T-helper 1 cell (primary cell): ENCODE measurements around the gene ZBTB24.
A peak's percentile ranks its signal among the peaks of the same experiment; 100 is the strongest.

Source experiments
- DNase-seq, 5 donors: peaks; one replicate each; pipeline ENCODE4 v3.0.0-alpha.2; 2012 to 2020

Gene ZBTB24

DNA sequence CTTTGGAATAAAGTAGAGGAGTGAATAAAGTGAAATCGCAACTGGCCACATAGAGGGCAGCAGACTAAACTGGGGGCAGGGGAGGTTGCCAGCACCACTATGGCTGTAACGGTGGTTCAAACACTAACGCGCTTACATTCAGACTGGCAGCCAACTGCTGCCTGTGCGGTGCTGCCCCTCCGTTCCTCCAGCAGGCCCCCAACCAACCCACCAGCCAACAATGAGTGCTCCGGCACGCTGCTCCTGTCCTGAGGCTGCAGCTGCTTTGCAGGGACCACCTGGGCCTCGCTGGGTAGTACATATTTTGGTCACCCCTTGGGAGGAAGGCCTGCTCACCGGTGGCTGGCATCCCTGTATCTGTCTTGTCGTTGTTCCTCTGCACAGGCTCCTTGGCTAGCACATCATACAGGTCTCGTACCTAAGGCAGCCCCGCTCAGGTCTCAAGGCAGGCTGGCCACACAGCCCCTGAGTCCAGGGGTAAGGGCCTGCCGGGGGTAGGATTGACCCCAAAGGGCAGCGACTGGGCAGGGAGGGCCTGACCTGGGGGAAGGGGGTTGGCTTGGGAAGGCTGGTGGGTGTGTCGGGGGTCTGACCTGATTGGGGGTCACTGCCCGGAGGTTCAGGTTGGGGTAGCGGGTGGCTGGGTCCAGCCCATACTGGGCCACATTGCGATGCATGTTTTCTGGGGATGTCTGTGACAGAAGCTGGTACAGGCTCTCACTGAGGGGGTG is 33.8 kb downstream of the ZBTB24 start:
- no peak for DNase-seq

DNA sequence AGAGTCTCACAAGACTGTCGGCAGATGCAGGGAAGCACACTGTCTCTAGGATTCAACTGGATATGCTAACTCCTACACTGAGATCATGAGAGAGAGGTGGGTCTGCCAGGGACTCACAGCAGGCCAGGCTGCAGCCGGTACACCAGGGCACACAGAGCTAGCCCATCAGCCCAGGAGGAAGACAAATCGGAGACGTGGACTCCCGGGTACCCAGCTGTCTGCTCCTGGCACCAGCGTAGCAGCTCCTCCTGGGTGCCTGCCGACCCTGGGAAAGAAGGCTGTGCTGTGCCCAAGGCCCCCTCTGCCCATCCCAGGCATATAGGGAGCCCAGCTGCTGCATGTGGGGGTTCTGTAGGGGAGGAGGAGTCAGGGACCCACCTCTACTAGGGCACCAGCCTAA is 34.4 kb downstream of the ZBTB24 start:
- DNase-seq: no peak

DNA sequence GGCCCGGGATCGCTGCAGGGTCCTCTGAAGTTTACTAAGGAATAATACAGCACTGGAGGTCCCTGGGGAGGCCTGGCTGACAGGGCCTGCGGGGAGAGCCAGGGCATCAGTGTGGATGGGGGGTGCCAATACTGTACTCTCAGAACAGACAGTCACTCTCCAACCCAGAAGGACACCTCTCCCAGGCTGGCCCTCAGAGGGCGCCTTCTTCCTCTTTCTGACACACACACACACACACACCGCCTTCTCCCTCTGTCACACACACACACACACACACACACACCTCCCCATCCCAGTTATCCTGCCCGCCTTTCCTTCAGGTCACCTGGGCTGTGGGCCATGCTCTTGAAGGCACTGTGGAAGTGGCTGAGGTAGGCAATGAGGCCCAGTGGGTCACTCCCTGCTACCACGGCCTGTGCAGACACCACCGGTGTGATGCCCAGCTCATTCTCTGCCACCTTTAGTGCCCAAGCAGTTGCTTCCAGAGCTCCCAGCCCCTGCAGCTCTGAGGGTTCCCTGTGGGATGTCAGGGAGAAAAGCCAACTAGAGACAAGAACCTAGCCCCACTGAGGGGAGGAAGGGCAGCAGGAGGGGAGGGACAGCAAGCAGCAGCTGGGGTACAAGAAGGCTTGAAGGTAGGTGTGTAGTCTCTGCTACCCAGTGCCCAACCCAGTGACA is 35.0 kb downstream of the ZBTB24 start:
- no peak for DNase-seq

DNA sequence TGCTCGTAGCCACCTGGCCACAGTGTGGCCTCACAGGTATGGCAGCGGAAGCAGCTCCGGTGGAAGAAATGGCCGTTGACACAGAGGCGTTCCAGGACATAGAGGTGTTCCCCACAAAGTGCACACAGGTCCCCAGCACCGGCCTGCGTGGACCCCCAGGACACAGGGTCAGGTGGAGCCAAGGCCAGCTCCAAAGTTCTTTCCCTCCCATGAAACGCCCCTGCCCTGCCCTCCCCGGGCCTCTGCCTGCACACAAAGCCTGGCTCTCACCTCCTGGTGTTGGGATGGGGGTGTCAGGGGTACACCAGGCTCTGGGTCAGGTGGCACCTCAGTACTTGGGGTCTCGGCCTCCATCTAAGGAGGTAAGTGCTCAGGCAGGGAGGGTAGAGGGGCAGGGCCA is 35.9 kb downstream of the ZBTB24 start:
- DNase-seq: no peak

DNA sequence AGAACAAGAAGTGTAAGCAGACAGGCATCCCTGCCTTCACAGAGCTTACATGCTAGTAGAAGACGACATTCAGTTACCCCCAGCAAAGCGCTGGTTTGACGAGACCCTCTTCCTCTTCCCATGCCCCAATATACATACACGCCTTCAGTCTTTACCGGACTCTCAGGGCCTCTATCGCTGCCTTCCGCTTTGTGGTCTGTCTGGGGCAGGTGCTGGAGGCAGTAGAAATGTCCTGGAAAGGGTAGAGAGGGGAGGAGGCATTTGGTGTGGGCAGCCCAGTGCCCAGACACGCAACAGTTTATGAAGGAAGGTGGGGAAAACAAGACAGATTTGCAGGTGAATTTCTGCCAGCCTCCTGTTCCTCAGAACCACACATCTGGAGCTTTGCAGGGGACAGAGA is 36.5 kb downstream of the ZBTB24 start:
- DNase-seq: no peak

DNA sequence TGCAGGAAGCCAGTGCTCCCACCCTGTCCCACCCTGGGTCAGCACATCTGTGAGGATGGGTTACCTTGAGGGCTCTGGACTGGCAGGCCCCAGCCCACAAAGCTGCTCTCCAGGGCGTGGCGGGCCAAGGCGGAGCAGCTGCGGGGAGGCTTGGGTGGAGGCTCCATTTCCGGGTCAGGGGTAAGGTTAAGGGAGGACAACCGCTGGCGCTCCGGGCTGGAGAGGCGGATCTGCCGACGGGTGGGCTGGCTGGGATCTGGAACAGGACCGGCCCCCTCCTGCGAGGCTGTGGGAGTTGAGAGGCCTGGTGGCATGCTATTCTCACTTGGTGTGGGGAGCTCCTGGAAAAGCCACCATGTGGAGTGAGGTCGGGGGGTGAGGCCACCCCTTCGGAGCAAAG is 36.9 kb downstream of the ZBTB24 start:
- no peak for DNase-seq

DNA sequence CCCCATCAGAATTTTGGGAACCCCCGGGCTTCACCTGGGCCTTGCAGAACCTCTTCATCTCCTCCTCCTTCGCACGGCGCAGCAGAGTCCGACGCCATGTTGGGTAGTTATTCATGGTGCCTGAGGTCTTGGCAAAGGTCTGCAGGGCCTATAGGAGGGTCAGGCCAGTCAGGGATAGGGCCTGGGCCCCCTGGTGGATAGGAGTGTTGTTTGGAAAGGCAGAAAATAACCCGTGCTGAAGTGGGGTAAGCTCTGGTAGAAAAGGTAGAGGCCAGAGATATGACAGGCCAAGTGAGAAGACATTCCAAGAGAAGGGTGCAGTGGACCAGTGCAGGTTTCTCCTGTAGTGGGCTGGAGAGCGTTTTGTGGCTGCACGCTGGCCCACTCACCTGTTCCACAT is 37.6 kb downstream of the ZBTB24 start:
- no peak for DNase-seq

DNA sequence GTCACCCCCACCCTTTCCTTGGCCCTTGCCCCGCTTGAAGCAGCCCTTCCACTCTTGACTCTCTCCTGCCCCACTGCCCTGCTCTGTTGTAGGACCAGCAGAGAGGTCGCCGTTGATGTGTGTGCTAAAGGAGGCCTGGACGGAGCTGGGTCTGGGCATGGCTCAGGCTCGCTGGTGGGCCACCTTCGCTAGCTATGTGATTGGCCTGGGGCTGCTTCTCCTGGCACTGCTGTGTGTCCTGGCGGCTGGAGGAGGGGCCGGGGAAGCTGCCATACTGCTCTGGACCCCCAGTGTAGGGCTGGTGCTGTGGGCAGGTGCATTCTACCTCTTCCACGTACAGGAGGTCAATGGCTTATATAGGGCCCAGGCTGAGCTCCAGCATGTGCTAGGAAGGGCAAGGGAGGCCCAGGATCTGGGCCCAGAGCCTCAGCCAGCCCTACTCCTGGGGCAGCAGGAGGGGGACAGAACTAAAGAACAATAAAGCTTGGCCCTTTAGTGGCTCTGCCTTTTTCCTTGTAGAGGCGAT is 39.5 kb downstream of the ZBTB24 start:
- no peak for DNase-seq

DNA sequence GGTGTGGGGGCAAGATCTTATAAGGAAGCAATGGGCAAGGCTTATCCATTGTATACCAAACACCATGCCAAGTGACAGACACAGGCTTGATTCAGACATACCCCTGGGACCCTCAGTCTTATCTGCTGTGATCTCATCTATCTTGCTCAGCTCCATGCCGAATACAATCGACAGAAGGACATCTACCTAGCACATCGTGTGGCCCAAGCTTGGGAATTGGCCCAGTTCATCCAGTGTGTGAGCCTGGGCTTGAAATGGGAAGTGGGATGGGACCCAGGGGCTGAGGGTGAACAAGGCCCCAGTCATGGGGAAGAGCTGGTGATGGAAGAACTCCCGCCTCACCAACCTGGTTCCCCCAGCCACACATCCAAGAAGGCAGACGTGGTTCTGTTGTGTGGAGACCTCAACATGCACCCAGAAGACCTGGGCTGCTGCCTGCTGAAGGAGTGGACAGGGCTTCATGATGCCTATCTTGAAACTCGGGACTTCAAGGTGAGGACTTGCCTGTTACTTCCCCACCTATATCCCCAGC is 40.6 kb downstream of the ZBTB24 start:
- no peak for DNase-seq

DNA sequence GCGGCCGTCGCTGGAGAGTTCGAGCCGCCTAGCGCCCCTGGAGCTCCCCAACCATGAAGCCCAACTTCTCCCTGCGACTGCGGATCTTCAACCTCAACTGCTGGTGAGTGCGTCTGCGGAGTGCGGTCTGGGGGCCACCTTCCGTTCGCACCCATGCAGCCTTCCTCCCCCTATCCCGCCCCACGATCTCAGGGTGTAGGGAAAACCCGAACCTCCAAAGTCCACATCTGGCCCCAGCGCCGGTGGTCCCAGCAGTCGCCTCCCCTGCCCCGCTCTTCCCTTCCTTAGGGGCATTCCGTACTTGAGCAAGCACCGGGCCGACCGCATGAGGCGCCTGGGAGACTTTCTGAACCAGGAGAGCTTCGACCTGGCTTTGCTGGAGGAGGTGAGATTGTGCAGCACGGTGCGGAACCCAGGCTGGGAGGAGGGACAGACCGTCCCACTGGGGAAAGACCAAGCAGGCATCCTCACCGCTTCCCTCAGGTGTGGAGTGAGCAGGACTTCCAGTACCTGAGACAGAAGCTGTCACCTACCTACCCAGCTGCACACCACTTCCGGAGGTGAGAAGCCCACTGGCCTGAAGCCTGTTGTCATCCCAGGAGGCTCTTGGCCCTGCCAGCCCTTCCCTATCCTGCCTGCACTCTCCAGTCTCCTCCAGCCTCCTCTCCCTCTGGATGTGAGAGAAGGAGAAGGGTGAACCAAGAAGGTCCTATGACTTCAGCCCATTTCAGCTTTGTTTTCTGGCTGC is 41.8 kb downstream of the ZBTB24 start:
- peak; percentile 32 to 42 (median 39) for DNase-seq

DNA sequence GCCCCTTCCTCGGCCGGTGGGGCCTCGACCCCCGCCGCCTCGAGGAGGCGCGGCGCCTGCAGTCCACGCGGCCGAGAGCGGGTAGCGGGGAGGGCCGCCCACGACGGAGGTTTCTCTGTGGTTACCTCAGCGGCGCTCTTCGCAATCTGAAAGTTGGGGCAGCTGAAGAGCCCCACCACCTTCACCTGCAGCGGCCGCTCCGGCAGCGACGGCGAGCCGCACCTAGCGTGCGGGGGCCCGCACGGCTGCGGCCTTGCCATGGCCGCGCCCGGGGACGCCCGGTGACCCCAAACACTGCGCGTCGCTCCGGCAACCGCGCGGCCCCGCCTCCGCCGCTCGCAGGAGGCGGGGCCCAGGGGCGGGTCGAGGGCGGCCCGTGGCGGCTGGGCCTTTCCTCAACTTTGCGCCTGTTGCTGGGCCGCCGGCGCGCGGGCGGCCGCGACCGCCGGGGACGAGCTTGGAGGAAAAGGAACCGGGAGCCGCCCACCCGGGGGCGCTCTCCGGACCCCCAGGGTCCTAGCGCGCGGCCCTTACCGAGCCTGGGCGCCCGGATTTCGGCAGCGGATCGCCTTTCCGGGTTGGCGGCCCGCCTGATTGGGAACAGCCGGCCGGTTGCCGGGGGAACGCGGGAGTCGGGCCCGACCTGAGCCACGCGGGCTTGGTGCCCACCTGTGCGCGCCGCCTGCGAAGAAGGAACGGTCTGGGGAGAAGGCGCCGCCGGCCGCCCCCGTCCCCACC is 42.5 kb downstream of the ZBTB24 start, which contains the start of the genes PPIL6 and SMPD2:
Gene PPIL6, minus strand, starts transcription at position 298 of the 738 bp plus-strand sequence. Its CDS starts 38 bp downstream, at position 260.
Gene SMPD2, plus strand, starts transcription at position 394 of the 738 bp plus-strand sequence. CDS start 398 bp downstream, outside the sequence.
- peak; percentile 60 to 80 (median 68) for DNase-seq

DNA sequence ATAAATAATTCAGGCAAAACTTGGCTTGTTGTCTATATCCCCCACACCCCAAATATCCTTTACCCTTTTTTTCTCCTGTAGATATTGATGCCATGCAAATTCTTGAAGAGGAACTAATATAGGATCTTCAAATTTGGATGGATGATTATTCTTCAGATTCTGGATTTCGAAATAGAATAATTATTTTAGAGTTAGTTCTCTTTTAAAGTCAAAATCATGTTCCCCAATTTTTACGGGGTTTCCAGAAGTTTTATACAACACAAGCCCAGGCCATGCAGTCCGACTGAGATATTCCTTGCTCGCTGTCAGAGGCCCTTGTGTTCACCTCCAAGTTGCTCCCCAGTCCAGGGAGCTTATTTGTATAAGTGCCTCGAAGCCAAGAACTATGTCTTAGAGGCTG is 47.0 kb downstream of the ZBTB24 start:
- no peak for DNase-seq

DNA sequence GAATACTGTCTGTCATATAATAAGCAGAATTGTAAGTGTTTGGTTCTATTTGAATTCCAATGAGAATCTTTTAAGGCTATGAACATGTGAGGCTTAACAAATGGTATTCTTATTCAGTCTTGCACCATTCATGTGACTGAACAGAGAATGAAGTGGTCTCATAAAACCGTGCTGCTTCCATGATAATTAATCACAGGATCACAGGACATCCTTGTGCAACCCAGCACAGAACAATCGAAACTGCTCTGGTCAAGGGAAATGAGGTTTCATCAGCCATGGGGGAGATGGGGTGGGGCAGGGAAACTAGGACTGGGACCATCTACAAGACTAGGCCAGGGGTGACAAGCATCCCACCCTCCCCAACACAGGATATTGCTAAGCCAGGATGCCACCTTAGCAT is 48.6 kb downstream of the ZBTB24 start:
- no peak for DNase-seq

DNA sequence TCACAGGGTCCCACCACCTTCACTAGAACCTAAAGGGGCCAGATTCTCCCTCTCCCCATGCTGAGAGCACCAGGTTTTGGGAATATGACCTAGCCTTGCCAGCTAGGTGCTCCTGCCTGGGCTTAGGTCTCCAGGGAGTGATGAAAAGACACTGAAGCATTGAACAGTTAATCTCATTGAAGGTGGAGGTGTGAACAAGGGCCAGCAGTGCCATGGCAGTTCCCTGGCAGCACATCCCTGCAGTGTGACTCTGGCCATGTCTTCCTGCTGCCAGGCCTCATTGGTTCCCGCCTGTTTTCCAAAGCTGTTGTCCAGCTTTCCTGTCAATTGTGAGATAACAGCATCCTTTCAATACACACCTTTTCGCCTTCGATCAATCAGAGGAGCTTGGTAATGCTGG is 53.5 kb downstream of the ZBTB24 start:
- DNase-seq: no peak

DNA sequence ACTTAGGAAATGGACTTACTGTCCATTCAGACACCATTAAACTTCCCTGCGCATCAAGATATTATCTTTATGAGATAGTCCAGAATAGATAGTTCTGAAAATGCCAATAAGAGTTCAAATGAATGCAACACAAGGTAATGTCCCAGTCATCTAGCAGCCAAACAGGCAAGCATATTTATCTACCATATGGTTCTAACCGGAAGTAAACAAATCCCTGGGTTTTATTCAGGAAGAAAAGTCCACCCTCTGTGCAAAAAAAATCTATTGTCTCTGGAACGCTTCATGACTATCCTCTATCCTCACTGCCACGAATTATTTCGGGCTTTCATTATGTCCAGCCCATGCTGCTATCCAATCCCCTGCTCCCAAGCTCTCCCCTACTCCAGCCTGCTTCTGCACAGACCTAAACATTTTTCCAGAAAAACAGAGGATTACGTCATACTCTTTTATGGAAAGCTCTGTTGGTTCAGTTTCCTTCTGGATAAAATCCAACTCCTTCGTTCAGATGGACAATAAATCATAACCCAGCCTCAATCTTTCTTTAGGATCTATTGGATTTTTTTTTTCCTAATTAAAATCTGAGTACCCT is 54.0 kb downstream of the ZBTB24 start:
- DNase-seq: no peak

DNA sequence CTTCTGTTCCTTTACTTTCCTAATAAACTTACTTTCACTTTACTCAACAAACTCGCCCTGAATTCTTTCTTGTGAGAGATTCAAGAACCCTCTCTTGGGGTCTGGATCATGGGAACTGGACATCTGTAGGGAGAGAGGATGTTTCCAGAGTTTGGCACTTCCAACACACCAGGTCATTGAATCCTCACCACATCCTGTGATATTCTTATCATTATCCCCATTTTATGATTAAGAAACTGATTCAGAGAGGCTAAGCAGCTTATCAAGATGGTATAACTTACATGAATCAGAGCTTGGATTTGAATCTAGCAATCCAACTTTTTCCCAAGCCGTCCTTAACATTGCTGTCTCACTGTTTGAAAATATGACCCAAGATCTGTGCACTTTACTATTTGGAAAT is 58.1 kb downstream of the ZBTB24 start:
- no peak for DNase-seq

DNA sequence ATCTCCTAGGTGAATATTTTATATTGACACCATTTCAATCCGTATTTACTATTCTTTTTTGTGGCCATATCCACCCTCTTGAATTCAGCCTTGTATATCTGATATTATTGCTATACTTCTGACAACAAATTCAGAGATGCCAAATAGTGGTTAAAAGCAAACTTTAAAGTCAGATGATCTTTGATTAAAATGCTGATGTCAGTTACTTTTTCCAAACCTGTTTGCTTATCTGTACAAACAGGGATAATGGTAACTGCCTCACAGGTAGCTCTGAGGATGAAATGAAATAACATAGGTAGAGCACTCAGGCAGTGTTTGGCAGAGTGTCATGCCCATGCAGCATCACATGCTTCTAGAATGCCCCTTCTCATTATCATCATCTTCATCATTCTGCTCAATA is 61.8 kb downstream of the ZBTB24 start:
- DNase-seq: no peak

DNA sequence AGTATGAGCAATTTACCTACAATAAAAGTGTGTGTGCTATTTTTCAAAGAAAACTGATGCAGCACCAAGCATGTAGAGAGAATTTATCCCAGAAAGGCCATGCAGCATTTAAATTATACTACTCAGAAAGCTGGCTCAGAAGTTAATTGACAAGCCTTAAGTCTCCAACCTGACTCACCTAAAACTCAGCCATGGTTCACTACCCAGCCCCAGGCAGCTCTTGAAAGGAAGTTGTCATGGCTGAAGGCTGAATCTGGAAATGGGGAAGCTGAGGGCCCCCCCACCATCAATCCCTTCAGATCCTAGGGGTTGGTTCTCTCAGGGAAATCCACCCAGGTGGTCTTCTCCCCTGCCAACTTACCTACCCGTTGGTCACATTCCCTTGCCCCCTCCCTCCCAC is 62.3 kb downstream of the ZBTB24 start:
- no peak for DNase-seq

DNA sequence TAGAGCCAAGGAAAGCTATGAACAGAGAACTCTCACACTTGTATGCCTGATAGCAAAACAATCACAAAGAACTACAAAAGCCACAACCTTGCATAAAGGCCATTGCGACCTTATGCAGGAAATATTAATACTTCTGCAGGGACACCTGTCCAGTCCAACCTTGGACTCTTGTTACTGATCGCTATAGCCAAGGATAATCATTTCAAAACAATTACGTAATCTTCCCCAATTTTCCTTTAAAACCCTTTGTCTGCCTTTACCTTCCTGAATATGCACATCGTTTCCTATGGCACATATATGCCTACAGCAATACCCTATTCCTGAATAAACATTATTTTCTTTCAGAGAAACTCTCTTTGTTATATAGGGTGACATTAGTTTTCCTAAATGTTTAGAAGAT is 65.4 kb downstream of the ZBTB24 start:
- no peak for DNase-seq
